Stimulated activated CD4-positive, alpha-beta T cell treated with anti-CD3 and anti-CD28 coated beads, Interleukin-1b, Interleukin-23, amount 100 ng/mL, for 1 hour (primary cell): ENCODE data around the gene PSMF1.

Experiments
- DNase-seq, 2 donors: peaks; one replicate each; pipeline ENCODE4 v3.0.0-alpha.2; 2020; ENCODE audit warnings: low read depth in 2 of 2

PSMF1 gene, protein sequence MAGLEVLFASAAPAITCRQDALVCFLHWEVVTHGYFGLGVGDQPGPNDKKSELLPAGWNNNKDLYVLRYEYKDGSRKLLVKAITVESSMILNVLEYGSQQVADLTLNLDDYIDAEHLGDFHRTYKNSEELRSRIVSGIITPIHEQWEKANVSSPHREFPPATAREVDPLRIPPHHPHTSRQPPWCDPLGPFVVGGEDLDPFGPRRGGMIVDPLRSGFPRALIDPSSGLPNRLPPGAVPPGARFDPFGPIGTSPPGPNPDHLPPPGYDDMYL

GRCh38 chr20:1118336-1119127 is at the start of gene PSMF1:
PSMF1 (plus strand) TSS chr20:1118602; CDS start chr20:1118774, 172 bp downstream.
- DNase-seq, result peak; percentile 88 to 95

DNA sequence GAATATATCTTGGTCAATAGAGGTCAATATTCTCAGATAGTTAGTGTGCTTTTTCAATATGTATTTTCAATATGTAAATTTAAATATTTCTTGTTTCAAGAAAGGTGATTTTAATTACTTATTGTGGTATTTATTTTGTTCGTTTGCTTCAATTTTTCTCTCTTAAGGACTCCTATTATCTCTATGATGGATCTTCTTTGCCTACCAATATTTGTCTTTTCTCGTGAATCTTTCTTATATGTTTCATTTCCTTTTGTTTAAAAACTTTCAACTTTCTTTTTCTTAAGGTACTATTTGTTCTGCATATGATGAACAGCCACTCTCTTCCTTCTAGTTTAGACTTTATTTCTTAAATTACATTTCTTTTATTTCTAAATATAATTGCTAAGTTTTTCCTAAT is 46.1 kb upstream of the PSMF1 start:
- DNase-seq, result no peak

GRCh38 chr20:1075616-1076015 is 42.8 kb upstream of the PSMF1 start:
- no peak for DNase-seq

DNA sequence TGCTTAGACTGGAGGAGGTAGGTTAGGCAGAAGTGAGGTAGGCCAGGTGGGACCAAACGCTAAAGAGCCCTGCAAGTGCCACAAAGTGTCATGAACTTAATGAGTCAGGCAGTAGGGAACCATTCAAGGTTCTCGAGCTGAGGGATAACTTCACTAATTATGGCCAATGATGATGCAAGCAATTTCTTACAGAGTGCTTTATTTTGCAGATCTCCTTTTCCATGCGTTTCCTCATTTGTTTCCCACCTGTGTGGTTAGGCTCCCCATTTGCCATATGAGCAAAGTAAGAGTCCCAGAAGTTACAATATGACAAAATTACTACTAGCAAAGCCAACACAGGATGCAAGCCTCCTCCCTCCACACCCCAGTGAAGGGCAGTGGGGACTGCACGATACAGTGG is 36.5 kb upstream of the PSMF1 start:
- no peak for DNase-seq

- no peak for DNase-seq
These were observed 34.8 kb upstream of the PSMF1 start for GRCh38 chr20:1083431-1084080.

DNA sequence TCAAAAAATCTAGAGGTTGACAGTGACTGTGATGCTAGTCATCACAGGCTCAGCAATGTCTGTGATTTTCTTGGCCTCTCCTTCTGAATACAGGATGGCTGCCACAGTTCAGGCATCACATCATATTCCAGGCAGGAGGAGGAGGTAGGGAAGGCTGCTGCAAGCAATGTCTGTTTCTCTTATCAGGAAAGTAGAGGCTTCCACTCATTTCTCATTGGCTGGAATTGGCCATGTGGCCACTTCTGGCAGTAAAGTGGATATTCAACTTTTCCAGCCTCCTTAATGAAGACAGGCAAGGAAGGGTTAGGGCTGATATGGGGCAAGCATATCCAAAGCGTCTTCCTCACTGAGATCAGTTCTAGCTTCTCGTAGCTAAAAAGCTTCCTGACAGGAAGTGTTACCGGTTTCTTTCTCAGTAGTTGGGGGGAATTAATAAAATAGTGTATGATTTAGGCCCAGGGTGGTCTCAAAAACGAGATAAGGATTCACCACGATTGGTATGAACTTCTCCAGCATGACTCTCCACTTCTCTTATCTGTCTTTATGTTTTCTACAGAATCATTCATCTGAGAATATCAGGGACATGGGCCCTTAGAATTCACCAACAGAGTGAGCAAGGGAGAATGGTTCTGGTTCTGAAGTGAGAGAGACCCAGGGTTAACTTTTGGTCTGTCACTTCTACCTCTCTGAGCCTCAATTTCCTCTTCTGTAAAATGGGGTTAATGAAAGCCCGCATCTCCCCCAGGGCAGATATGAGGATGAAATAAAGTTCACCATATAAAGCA is 32.7 kb upstream of the PSMF1 start:
- DNase-seq, result no peak

GRCh38 chr20:1086277-1087213 is 31.9 kb upstream of the PSMF1 start:
- no peak for DNase-seq

GRCh38 chr20:1087311-1087905 is 31.0 kb upstream of the PSMF1 start:
- no peak for DNase-seq

- DNase-seq, result no peak
These were observed 23.7 kb upstream of the PSMF1 start for GRCh38 chr20:1094751-1095150.

- no peak for DNase-seq
These were observed 16.9 kb upstream of the PSMF1 start for GRCh38 chr20:1101533-1101932.

DNA sequence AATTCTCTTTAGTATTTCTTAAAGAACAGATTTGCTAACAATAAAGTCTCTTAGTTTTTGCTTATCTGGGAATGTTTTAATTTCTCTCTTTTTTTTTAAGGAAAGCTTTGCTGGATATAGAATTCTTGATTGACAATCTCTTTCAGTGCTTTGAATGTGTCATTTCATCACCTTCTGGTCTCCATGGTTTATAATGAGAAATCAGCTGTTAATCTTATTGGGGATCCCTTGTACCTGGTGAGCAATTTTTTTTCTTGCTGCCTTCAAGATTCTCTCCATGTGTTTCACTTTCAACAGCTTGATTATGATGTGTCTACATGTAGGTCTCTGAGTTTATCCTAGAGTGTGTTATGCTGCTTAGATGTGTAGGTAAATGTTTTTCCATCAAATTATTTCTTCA is 16.4 kb upstream of the PSMF1 start:
- DNase-seq, result no peak

- no peak for DNase-seq
These were observed 14.7 kb upstream of the PSMF1 start for GRCh38 chr20:1103751-1104150.

DNA sequence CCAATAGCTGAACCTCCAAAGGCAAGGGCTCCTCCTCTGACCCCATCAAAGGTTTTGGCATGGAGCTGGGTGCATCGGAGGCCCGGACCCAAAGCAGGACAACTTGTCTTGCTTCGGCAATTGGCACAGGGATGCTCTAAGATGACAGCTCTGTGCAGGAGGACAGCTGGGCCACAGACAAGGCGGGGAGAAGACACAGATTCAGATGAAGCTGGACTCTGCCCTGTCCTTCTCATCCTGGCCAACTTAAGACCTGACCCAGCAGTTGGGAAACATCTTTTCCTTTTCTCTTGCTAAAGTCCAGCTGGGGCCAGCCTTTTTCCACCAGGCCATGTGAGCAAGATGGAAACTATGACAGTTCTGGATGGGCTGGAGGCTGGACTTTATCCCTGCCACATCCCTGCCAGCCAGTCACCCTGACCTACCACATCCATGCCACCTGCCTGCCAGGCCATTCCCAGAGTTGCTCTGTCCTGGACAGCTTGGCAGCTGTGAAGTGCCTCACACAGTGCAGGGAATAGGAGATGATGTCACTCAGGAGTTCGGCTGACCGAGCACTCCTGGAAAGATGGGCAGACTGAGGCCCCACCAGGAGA is 12.7 kb upstream of the PSMF1 start:
- DNase-seq, result no peak

DNA sequence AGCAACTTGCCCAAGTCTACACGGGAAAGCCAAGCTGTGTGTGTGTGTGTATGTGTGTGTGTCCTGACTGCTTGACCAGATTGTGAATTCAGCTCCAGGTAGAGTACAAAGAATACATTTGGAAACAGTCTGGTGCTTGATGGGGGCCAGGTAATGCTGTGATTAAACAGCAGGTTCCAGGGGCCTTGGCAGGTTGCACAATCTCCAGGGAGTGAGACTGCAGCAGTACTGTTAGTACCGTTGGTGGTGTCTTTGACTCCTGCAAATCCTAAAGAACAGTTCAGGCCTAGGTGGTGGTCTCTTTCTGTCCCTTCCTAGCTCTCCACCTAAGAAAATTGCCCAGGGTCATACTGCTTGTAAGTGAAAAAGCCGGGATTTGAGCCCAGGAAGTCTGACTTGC is 11.2 kb upstream of the PSMF1 start:
- no peak for DNase-seq

- DNase-seq, result peak in 1 of 2 donors; percentile 31
These were observed 9.9 kb upstream of the PSMF1 start for GRCh38 chr20:1108437-1108920.

- DNase-seq, result no peak
These were observed 5.5 kb upstream of the PSMF1 start for GRCh38 chr20:1112908-1113307.

- no peak for DNase-seq
These were observed 432 bp upstream of the PSMF1 start for GRCh38 chr20:1118004-1118335.

- no peak for DNase-seq
These were observed 715 bp downstream of the PSMF1 start for GRCh38 chr20:1119128-1119505.

DNA sequence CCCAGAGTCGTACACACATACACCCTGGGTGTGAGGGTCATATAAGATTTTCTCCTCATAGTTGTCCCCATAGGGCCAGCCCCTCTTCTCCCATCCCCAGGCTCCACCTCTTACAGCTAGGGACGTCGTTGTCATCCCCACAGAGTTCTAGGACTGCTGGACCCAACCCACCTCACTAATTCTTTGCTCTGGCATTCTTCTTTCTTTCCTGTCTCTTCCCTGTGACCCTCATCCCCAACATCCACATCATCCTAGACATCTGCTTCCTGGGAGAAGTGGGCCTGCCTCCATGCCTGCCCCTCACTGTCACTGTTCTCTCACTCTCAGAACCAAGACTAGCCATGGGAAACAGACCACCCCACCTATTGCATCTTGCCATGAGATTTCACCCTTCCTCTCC is 1.1 kb downstream of the PSMF1 start:
- no peak for DNase-seq

DNA sequence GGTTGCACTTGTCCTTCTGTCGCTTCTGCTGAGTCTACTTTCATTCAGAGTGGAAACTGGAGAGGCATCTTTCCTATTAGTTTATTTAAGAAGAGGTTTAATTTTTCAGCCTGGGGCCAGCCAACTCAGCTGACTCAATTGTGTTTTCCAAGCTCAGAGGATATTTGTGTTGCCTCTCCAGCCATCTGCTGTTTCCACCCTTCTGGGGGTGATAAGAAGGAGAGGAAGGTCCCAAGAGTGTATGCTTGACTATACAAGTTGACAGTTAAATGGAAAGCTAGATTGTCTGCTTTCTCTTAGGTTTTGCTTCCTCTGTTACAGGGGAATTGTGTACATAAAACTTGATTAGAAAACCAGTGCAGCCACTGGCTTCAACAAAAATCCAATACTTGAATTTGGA is 3.0 kb downstream of the PSMF1 start:
- DNase-seq, result no peak
